MM.1S (cell line): ENCODE data around the gene NME3.

Experiments
- DNase-seq: peaks from one replicate; pipeline ENCODE4 v3.0.0-alpha.2; 2015
- H2AFZ ChIP-seq: fragments of 300-600 bp; sonication (generic); 2 replicates; pipeline ENCODE4 v1.6.0; 2016; ENCODE audit warnings: antibody characterized with exemption, low read length
- H3F3A ChIP-seq: fragments of 300-600 bp; sonication (generic); 2 replicates; pipeline ENCODE4 v1.6.1; 2016; ENCODE audit warnings: mild to moderate bottlenecking, antibody characterized with exemption, low read length, moderate library complexity, mixed read lengths; ENCODE audit not compliant: insufficient read depth
- H3K27ac ChIP-seq: fragments of 300-600 bp; sonication (generic); 2 replicates; pipeline ENCODE4 v1.5.1; 2016; ENCODE audit warnings: mild to moderate bottlenecking, low read length
- H3K27me3 ChIP-seq: fragments of 300-600 bp; sonication (generic); replicated peaks from 2 replicates; pipeline ENCODE4 v1.6.0; 2016; ENCODE audit warnings: low read length; ENCODE audit not compliant: insufficient read depth
- H3K36me3 ChIP-seq: fragments of 300-600 bp; sonication (generic); replicated peaks from 2 replicates; pipeline ENCODE4 v1.6.1; 2016; ENCODE audit warnings: mild to moderate bottlenecking, low read length, mixed read lengths; ENCODE audit not compliant: insufficient read depth
- H3K4me1 ChIP-seq: fragments of 300-600 bp; sonication (generic); 2 replicates; pipeline ENCODE4 v1.6.1; 2016; ENCODE audit warnings: low read length, mixed read lengths
- H3K4me2 ChIP-seq: fragments of 300-600 bp; sonication (generic); 2 replicates; pipeline ENCODE4 v1.6.0; 2016; ENCODE audit warnings: low read depth, low read length
- H3K4me3 ChIP-seq: fragments of 300-600 bp; sonication (generic); 2 replicates; pipeline ENCODE4 v1.5.1; 2016; ENCODE audit warnings: low read length, mixed read lengths
- H3K79me2 ChIP-seq: fragments of 300-600 bp; sonication (generic); 2 replicates; pipeline ENCODE4 v1.6.1; 2016; ENCODE audit warnings: mixed run types, low read length, mixed read lengths
- H3K9ac ChIP-seq: fragments of 300-600 bp; sonication (generic); 2 replicates; pipeline ENCODE4 v1.6.1; 2016; ENCODE audit warnings: low read length, mixed read lengths
- H3K9me2 ChIP-seq: fragments of 300-600 bp; sonication (generic); replicated peaks from 2 replicates; pipeline ENCODE4 v1.6.1; 2016; ENCODE audit warnings: mild to moderate bottlenecking, low read length, mixed read lengths; ENCODE audit not compliant: insufficient read depth
- H3K9me3 ChIP-seq: fragments of 300-600 bp; sonication (generic); replicated peaks from 2 replicates; pipeline ENCODE4 v1.6.1; 2016; ENCODE audit warnings: mild to moderate bottlenecking, low read length, mixed read lengths; ENCODE audit not compliant: insufficient read depth
- H4K20me1 ChIP-seq: fragments of 300-600 bp; sonication (generic); 2 replicates; pipeline ENCODE4 v1.6.1; 2016; ENCODE audit warnings: mild to moderate bottlenecking, low read length, moderate library complexity, mixed read lengths; ENCODE audit not compliant: insufficient read depth
- CTCF ChIP-seq: fragments of 300-600 bp; sonication (generic); IDR thresholded peaks from 2 replicates; pipeline ENCODE4 v1.5.1; 2016; ENCODE audit warnings: antibody characterized with exemption, low read length, mixed read lengths
- EZH2 ChIP-seq: fragments of 300-600 bp; sonication (generic); optimal IDR thresholded peaks from 2 replicates; pipeline ENCODE3; 2017; ENCODE audit warnings: low read depth, mild to moderate bottlenecking, antibody characterized with exemption, low read length, mixed read lengths
- EZH2phosphoT487 ChIP-seq: fragments of 300-600 bp; sonication (generic); IDR thresholded peaks from 2 replicates; pipeline ENCODE4 v1.6.1; 2018; ENCODE audit warnings: antibody characterized with exemption, low read length

The NME3 gene

GRCh38 chr16:1819611-1820010 lies 48.3 kb upstream of the NME3 start:
- H3K36me3 ChIP-seq, result no peaks in the 10 kb centered on the region
- H3K9me3 ChIP-seq, result no peaks in the 10 kb centered on the region
- no peaks in the 10 kb centered on the region for H3K27me3 ChIP-seq
- no peaks in the 10 kb centered on the region for H3F3A ChIP-seq
- DNase-seq, result no peak
- H3K79me2 ChIP-seq, result peaks cover 22% of the 10 kb centered on the region
- H3K4me1 ChIP-seq, result no peaks in the 10 kb centered on the region
- H2AFZ ChIP-seq, result no peak overlapping the region
- H4K20me1 ChIP-seq, result no peaks in the 10 kb centered on the region
- H3K9ac ChIP-seq, result no peak overlapping the region
- H3K27ac ChIP-seq, result no peak overlapping the region
- H3K4me2 ChIP-seq, result no peak overlapping the region
- TF ChIP-seq EZH2, result no peak
- TF ChIP-seq EZH2phosphoT487, result no peak
- TF ChIP-seq CTCF, result no peak
- no peak overlapping the region for H3K4me3 ChIP-seq
- H3K9me2 ChIP-seq, result no peaks in the 10 kb centered on the region

- no peaks in the 10 kb centered on the region for H4K20me1 ChIP-seq
- H3K27ac ChIP-seq, result no peak overlapping the region
- H3K4me3 ChIP-seq, result no peak overlapping the region
- H3K9me2 ChIP-seq, result no peaks in the 10 kb centered on the region
- no peak overlapping the region for H3K4me2 ChIP-seq
- H3K9me3 ChIP-seq, result no peaks in the 10 kb centered on the region
- DNase-seq, result no peak
- H3K36me3 ChIP-seq, result no peaks in the 10 kb centered on the region
- H3K79me2 ChIP-seq, result peaks cover 16% of the 10 kb centered on the region
- H3K4me1 ChIP-seq, result no peaks in the 10 kb centered on the region
- H3K27me3 ChIP-seq, result no peaks in the 10 kb centered on the region
- TF ChIP-seq EZH2phosphoT487, result no peak
- no peak for TF ChIP-seq CTCF
- no peak for TF ChIP-seq EZH2
- H2AFZ ChIP-seq, result no peak overlapping the region
- no peaks in the 10 kb centered on the region for H3F3A ChIP-seq
- no peak overlapping the region for H3K9ac ChIP-seq
Observed at GRCh38 chr16:1818873-1819525, 47.7 kb upstream of the NME3 start.

- no peak overlapping the region for H2AFZ ChIP-seq
- H4K20me1 ChIP-seq, result no peaks in the 10 kb centered on the region
- no peak overlapping the region for H3K27ac ChIP-seq
- no peak overlapping the region for H3K4me3 ChIP-seq
- no peaks in the 10 kb centered on the region for H3K9me2 ChIP-seq
- TF ChIP-seq EZH2 (no peak), CTCF (no peak), EZH2phosphoT487 (no peak)
- H3K9me3 ChIP-seq, result no peaks in the 10 kb centered on the region
- no peaks in the 10 kb centered on the region for H3F3A ChIP-seq
- no peak overlapping the region for H3K9ac ChIP-seq
- no peak for DNase-seq
- peaks cover 15% of the 10 kb centered on the region for H3K79me2 ChIP-seq
- H3K4me2 ChIP-seq, result no peak overlapping the region
- H3K27me3 ChIP-seq, result no peaks in the 10 kb centered on the region
- no peaks in the 10 kb centered on the region for H3K36me3 ChIP-seq
- H3K4me1 ChIP-seq, result no peaks in the 10 kb centered on the region
Observed at GRCh38 chr16:1818204-1818872, 47.0 kb upstream of the NME3 start.
